Tibial nerve (tissue), 3 donors: ENCODE data around the gene MGLL.

Experiments used
- CTCF ChIP-seq, 5 experiments: fragments of 200-600 bp in 3 of 5; fragments of 450-650 bp in 2 of 5; sonication (generic) in 3 of 5; IDR thresholded peaks; one replicate each; pipeline ENCODE4 v1.5.1; 2016 to 2019; ENCODE audit warnings: antibody characterized with exemption in 5 of 5, mild to moderate bottlenecking in 3 of 5, moderate library complexity in 2 of 5
- POLR2A ChIP-seq, 2 donors: fragments of 450-650 bp; IDR thresholded peaks; one replicate each; pipeline ENCODE4 v1.6.1; 2017; ENCODE audit warnings: antibody characterized with exemption in 2 of 2, mild to moderate bottlenecking in 2 of 2, moderate library complexity in 2 of 2

GRCh38 chr3:127802606-127803005, 19.7 kb downstream of the MGLL start:
- TF ChIP-seq POLR2A (IDR thresholded peaks at IDR 0.05) (no peak), CTCF (IDR thresholded peaks at IDR 0.05) (no peak)
